ENCODE measurements around the gene EVI5.

The EVI5 gene

DNA sequence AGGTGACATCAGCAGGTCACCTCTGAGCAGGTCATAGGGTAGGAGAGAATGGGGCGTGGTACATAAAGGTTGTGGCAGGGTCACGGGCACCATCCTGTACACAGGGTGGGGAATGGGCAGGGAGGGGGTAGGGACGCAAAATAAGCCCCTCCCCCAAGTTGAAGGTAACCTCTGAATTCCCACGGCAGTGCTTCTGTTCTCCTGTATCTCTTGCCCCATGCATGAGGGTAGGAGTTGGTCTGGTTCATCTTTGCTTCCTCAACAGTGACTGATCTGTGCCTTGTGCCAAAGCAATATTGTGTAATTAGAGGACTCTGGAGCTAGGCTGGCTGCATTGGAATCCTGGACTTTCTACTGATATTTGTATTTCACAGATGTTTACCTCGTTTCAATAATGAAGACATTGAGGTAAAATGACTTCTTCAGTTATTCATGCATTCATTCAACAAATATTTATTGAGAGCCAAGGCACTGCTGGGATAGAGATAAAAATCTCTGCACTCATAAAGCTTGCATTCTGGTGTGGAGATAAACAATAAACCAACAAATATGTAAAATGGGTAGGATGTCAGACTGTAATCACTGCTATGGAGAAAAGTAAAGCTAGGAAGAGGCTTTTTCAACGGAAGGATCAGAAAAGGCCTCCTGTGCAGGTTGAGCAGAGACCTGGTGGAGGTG lies 279.8 kb downstream of the EVI5 start:
- DNase-seq, result no peak

DNA sequence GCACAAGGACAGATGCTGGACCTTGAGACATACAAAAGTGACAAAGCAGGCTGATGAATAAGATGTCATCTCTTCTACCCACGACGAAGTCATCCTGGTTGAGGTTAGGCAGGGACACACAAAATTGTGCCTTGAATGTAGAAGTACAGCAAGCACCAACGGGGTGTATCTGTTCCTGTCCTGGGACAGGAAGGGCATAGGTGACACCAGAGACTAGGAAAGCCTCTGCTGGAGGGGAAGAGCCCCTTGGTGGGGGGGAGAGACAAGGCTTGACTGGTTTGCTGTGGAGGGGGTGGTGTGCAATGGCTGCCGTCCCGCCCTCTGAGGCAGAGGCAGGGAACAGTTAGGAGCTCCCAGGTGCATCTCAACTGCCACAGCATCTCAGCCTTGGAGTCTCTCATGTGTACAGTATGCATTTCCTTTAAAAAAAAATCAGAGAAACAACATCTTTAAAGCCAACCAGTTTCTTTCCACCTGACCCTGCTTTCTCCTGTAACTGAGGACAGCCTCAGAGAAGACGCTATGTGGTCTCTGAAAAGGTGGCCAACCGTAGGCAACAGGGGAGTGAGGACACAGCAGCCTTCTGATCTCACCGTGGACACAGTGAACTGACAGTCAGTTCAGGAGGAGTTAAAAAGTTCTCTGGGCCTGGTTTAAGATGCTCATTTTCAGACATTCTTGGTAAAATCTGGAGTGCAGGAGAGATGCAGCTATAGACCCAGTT lies 280.5 kb downstream of the EVI5 start:
- DNase-seq, result no peak

DNA sequence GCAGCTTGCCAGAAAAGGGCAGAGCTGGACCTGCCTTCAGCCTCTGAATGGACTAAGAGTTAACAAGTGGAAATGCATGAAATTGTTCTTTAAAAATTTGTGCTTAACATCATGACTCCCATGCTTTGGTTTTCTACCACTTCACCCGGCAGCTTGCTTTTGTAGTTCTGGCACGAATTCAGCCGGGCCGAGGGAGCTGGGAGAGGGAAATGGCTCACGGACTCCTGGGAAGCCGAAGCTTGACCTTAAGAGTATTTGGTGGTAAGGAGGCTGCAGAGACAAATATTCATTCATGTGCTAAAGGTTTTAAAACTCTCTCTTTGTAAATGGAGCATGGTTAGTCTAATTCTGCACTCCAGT lies 281.0 kb downstream of the EVI5 start:
- DNase-seq, result no peak

DNA sequence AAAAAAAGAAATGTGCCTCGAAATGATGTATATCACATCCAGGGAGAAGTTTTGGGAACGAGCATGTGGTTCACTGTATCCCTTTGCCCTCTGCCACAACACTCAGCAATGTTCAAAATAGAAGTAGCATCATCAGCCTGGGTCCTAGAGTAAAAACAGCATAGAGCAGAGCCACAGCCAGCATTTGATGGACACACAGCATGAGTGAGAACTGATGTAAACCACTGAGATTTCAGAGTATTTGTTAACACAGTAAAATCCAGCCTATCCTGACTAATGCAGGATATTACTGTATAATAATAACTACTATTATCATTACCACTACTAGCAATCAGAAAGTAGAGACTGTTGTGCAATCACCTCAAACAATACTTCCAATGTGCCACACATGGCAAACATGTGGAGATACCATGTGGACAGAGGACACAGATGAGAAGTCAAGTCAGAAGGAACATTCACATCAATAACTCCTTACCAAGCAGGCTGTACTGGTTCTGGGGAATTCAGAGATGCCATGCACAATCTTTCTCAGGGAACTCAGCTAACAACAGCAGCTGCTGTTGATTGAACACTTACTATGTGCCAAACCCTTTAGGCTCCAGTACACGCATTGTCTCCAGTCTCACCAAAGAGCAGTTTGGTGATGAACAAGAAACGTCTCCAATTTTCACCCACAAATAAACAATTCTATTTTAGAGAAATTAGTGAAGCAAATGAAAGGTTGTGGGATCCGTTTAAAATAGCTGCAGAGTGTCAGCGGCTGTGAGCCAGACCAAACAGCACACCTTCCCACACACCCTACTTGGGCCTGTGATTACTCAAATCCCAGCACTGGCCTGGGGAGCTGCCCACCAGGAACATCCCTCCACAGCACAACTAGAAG lies 281.6 kb downstream of the EVI5 start:
- no peak for DNase-seq

DNA sequence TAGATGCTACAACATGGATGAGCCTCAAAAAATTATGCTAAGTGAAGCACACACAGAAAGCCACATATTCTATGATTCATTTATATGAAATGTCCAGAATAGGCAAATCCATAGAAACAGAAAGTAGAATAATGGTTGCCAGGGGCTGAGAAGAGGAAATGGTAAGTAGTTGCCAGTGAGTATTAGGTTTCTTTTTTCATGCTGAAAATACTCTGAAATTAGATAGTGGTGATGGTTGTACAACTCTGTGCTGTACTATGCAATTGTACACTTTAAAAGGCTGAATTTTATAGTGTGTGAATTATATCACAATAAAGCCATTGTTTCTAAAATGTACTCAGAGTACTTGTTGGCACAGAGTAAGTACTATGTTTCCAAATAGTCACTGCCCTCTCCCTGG lies 282.7 kb downstream of the EVI5 start:
- DNase-seq, result no peak

DNA sequence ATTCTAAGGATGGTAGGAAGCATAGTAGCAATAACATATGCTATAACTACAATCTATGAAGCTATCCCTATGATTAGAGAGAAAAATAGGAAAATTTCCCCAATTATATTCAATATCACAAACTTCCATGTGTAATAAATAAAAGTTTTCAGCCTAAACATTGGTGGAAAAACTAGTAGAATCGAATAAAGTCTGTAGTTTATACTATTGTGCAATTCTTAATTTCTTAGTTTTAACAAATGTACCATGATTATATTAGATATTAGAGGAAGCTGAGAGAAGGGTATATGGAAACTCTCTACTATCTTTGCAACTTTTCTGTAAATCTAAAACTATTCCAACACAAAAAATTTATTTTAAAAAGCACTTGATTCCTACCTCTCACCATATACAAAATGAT lies 284.4 kb downstream of the EVI5 start:
- DNase-seq, result no peak

DNA sequence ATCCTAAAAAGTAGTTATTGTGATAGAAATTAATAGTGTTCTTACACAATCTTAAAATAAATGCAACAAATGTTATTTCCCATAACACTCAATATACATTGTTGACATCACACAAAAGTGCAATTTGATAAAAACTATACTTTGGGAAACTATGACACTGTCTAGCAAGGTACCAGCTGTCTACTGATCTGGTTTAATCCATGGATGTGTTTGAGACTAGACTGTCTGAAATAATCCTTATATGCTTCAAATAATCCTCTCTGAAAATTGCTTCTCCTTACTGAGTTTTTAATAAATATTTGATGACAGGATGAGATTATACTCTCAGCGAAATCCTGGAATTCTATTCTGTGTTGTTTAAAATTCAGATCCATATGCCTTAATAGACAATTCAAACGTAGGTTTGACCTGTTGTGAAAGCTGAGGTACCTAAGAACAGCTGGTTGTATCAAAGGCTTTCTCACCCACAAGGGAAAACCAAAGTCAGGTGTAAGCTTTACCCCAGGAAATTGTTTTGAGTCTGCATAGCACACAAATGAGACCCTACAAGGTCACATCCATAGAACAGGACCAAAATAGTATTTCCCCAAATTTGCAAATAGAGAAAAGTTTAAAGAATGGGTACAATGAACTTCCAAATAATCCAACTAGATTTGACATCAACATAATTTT lies 289.4 kb downstream of the EVI5 start:
- DNase-seq, result peak; percentile 32

DNA sequence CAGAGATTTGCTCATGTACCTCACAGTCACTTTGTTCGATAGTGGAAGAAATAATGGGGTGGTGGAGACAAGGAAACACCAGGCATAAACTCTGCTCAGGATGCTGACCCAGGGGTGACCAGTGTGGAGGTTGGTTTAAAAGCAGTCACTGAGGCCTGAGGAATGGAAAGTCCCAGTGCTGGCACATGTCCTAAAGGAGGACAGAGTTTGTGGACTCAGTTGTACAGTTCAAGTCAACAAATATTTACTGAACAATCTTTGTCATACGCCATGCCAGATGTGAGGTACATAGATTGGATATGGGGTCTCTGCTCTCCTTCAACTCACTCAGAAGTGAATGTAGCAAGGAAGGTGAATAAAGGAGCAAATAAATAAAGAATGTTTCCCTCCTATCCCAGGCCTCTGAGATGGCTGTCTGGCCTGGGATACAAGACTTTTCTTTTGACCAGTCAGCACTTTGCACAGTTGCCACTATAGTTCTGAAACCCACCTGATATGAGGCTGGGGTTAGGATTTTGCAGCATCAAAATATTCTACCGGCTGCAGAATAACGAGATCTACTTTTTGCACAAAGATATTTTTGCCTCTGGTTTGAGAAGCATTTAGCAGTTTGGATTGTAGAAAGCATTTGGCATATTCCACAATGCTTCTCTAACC lies 290.3 kb downstream of the EVI5 start:
- DNase-seq, result no peak

DNA sequence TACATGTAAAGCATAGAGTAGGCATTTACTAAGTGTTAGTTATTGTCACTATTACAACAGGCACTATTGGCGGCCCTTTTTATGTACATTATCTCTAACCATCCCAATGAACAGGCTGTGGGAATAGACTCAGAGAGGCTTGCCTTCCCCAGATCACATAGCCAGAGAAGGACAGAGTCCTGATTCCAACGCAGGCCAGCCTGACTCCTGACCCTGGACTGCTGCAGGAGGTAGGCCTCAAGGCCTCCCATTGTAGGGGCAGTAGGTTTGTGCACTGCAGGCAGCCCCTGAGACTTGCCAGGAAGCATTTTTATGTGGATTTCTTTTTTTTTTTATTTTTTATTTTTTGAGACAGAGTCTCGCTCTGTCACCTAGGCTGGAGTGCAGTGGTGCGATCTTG lies 291.8 kb downstream of the EVI5 start:
- DNase-seq, result no peak

DNA sequence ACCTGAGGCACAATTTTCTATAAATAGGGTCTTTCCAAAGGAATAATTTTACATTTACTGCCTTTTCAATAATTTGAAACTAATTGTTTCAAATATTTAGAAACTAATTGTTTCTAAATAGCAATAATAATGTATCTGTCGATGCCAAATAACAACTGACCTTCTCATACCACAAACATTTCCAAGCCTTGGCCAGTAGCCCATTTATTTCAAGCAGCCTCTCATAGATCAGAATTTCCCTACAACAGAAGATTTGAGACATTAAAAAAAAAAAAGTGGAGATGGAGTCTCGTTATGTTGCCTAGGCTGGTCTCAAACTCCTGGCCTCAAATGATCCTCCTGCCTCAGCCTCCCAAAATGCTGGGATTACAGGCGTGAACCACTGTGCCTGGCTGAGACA lies 296.1 kb downstream of the EVI5 start:
- DNase-seq, result no peak

DNA sequence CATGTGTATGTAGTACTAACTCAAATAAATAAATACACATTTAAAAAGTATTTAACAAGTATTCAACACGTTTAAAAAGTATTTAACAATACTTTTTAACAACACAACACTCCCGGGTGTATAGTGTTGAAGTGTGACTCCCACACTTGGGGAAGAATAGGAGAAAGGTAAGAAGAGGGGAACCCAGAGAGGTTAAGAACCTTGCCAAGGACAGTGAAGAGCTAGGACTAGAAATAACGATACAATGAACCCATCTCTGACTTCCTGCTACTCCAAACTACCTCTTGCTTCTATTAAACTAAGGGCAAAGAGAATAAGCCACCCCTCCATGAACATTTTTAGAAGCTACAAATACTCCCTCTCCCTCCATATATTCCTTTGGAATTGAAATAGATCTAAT lies 296.5 kb downstream of the EVI5 start:
- DNase-seq, result no peak

DNA sequence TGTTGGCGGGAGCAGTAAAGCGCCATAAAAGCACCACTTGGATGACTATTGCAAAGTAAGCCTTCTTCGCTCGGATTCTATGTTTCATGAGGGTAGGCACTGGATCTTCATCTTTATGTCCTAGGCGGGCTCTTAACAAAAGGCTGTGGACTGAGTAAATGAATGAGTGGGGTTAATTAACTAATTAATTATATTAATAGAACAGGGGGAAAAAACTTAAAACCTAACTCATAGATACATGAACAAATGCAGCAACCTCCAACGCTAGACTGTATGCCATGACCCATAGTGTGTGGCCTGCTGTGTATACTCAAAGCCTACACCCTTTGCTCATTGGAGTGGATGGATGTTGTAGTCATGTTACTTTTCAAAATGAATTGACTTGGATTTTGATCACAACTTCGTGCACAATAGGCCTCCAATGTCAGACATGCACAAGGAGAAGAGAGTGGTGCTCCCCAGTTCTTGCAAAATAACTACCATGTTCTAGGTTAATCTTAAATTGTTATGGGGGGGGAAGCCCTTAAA lies 297.8 kb downstream of the EVI5 start:
- DNase-seq, result no peak

DNA sequence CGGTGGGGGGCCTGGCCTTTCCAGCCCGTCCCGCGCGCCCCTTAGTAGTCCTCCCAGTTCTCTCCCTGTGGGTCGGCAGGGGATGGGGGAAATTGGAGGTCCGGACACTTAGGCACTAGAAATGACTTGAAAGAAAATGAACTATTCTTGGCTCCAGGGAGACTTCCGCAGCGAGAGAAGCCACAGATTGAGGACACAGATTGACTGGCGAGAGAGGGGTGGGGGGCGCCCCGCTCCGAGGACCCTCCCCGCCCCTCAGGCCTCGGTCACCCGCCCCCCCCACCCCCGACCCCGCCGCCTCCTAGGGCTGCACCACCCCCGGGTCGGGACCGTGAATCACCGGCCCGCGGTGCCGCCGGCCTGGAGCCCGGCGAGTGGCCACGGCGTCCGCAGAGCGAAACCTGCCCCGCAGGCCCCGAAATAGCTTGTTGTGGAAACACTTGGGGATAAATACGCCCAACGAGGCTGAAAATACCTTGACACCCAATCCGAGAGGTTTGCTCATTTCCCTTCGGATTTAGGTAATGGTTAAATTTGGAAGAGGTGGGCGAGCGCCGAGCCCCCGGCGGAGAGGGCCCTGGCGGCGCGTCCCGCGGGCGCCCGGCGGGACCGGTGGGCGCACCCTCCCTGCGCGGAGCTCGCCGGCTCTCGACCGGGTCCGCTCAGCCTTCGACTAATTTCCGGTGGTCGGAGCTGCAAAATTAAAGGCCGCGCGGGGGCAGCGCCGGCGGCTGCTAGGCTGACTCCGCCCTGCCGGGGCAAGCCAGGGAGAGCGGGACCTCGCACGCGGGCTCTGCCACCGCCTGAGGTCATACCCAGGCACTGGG lies 298.4 kb downstream of the EVI5 start, which contains the start of gene GFI1:
Gene GFI1, minus strand, starts transcription at position 675 of the 827 bp plus-strand sequence. CDS start 3,438 bp downstream, outside the sequence.
- peak; percentile 80 for DNase-seq

DNA sequence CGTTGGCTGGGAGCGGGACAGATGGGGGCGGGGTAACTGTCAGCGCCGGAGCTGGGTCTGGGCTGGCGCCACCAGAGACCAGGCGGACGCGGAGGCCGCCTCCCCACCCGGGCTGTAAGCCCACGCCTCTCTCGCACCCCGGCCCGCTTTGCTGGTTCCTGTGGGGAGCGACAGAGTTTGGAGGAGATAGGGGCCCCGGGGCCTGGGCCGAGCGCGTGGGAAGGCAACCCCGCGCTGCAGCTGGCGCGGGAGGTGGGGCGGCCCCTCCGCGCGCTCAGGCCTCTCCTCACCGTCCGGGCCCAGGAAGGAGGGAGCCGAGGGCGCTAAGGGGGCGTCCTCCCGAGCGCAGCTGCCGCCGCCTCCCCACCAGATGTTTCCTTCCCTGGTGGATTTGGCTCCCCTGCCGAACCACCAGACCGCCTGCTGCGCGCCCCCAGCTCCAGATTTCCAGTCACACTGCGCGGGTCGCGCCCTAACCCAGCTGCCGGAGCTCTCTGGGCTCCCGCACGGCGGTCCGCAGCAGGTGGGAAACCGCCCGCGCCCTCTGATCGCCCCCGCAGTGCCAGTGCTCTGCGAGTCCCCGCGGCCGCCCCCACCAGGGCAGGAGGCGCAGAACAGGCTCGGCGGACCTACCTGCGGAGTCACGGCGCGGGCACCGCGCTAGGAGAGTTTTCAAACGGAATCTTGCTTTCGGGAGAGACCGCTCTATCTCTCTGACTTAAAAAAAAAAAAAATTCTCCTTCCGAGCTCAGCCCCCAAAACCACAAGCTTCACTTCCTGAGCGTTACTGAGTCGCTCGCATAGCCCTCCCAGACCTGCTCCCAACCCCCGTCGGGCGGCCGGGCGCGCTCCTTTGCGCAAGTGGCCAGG lies 299.3 kb downstream of the EVI5 start:
- DNase-seq, result peak; percentile 87

DNA sequence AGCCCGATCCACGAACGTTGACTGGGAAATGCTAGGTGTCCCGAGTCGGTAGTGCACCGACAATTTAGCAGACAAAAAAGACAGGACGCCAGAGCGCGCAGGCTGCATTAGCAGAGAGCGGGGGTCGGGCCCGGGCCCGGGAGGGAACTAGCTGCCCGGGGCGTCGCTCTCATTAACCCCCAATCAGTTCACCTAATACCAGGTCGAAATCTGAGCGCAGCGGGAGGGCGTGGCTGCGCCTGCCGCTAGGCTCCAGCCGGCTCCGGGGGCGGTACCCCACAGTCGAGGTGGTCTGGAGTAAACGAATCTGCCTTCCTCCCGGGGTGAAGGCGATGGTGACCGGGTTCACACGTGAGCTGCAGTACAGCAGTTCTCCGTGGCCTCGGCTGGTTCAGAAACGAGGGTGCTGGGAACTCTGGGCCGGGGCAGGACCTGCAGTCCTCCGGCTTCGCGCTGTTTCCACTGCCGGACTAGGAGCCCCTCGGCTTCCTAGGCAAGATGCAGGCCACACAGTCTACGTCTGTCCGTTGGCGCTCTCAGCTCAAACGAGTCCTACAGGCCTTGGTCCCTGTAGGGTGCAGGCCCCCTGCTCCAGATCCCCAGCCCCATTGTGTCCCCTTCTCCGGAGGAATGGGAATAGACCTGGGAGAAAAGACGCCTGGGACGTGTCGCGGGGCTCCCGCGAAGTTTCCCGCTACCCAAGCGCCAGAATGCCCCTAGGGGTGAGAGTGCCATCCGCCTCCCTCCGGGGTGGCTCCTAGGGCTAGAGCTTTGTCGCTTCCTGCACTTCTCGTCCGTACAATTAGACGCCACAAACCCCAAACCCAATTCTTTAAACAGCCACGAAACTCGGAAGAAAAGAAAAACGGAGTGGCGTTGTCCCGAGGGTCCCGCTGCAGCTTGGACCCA lies 300.2 kb downstream of the EVI5 start:
- DNase-seq, result peak; percentile 63

DNA sequence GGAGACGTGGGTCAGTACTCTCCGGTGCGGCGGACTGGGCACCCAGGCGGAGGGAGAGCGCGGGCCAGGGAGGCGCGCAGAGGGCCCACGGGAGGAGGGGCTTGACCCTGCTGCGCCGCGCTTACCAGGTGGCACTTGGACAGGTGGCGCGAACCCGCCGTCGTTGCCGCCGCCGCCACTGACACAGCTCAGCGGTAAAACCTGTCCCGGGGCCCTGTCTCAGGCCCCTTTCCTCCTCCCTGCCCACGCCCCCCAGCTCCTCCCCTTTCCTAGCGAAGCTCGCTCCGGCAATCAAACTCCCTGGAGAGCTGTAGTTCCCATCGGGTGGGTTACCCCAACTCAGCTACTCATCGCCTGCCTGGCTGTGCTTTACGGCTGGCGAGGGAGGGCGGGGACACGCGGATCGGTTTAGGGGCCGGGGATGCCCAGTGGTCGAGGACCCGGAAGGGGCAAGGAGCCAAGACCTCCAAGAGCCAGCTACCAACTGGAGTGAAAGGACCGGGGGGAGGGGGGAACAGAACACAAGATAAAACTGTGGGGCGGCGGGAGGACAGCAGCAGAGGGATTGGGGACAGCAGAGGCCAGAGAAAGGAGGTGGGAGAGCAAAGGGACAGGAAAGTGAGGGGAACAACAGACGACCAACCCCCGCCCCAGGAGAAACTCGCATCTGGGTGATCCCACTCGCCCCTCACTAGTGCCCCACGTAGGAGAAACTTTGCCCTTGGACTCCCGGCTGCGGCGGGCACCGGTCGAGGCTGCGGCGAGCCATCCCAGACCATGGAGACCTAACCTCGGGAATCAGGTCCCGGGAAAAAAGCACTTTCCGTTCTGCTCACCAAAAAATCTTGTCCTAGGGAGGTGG lies 301.1 kb downstream of the EVI5 start:
- peak; percentile 66 for DNase-seq

DNA sequence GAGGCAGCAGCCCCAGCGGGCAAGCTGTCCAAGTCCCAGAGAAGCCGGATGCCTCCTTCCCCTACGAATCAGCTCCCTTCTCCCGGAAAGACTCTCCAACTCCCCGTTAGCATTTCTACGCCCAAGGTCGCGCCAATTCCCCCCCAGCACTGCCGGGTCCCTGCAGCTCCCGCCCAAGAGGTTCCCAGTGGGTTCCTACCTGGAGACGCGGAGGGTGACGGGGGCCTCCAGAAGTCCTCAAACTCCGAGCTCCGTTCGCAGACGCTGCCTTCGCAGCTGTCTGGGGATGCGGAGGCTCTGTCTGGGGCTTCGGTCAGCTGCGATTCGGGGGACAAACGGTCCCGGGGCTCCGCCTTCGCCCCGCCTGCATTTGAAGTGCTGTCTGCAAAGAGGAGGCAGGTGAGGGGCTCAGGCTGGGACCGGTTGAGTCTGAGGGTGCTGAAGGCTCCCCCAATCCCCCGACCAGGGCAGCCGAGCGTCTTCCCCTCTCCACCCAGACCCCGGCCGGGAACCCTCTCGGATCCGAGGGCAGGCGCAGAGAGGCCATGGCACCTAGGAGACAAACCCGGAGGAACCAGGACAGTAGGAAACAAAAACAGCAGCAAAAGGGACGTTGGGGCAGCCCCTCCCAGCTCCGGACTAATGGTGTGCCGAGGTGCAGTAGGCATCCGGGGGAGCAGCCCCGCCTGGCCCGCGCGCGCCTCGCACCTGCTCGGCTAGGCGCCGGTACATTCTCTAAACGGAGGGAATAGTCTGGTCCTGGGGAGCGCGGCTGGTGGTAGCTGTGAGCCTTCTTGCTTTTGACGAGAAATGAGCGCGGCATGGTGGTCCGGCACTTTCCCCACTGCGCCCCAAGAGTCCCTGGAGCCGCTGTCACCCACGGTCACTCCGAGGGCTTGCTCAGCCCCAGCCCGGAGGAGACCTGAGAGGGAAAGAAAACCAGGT lies 302.0 kb downstream of the EVI5 start:
- no peak for DNase-seq

All from activated CD4-positive, alpha-beta T cell treated with anti-CD3 and anti-CD28 coated beads, Interleukin-2, amount 50 U/mL, for 16 hours (primary cell).